Measurements from ENCODE around the gene CTNND1.

The CTNND1 gene

DNA sequence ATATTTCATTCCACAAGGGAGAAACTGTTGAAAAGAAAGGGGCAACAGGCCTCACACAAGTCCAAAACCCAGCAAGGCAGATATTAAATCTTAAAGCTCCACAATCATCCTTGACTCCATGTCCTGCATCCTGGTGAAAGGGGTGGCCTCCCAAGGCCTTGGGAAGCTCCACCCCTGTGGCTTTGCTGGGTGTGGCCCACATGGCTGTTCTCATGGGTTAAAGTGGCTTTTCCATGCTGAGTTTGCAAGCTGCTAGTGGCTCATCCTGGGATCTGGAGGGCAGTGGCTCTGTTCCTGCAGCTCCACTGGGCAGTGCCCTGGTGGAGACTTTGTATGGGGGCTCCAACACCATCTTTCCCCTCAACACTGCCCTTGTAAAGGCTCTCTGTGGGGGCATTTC, 106.4 kb downstream of the CTNND1 start:
- DNase-seq (ENCODE audit: low read depth): no peak
- no peak overlapping the region for H3K4me3 ChIP-seq (ENCODE audit: low read depth, low read length)
- TF ChIP-seq, protein P1, sequence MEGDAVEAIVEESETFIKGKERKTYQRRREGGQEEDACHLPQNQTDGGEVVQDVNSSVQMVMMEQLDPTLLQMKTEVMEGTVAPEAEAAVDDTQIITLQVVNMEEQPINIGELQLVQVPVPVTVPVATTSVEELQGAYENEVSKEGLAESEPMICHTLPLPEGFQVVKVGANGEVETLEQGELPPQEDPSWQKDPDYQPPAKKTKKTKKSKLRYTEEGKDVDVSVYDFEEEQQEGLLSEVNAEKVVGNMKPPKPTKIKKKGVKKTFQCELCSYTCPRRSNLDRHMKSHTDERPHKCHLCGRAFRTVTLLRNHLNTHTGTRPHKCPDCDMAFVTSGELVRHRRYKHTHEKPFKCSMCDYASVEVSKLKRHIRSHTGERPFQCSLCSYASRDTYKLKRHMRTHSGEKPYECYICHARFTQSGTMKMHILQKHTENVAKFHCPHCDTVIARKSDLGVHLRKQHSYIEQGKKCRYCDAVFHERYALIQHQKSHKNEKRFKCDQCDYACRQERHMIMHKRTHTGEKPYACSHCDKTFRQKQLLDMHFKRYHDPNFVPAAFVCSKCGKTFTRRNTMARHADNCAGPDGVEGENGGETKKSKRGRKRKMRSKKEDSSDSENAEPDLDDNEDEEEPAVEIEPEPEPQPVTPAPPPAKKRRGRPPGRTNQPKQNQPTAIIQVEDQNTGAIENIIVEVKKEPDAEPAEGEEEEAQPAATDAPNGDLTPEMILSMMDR (IDR thresholded peaks at IDR 0.05; ENCODE audit: control insufficient read depth, extremely low read depth, insufficient read depth): no peak

DNA sequence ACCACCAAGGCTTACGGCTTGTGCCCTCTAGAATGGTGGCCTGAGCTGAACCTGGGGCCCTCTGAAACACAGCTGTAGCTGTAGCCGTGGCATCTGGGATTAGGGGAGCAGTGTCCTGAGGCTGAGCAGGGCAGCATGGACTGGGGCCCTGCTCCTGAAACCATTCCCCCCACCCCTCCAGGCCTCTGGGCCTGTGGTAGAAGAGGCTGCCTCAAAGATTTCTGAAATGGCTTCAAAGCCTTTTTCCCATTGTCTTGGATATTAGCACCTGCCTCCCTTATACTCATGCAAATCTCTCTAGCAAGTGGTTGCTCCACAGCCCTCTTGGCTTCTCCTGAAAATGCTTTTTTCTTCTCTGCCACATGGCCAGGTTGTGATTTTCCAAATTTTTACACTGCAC, 106.9 kb downstream of the CTNND1 start:
- no peak for DNase-seq (ENCODE audit: low read depth)
- TF ChIP-seq, protein P1 (IDR thresholded peaks at IDR 0.05; ENCODE audit: control insufficient read depth, extremely low read depth, insufficient read depth): no peak
- no peak overlapping the region for H3K4me3 ChIP-seq (ENCODE audit: low read depth, low read length)

Data from LNCaP clone FGC (cell line).